Measurements from ENCODE around the gene SYTL5. TPM values are rescaled to one million over a fixed set of nuclear protein-coding genes. Genes with fewer than 3 reads are reported as not detected.
"Not testable (repeated sequence)": the region's sequence is repeated elsewhere in the genome, so short reads cannot be mapped to it uniquely, and the experiment has no call there.

SYTL5 gene
- total RNA-seq, 1 experiment from 2014 or later, result 0.47 TPM

DNA sequence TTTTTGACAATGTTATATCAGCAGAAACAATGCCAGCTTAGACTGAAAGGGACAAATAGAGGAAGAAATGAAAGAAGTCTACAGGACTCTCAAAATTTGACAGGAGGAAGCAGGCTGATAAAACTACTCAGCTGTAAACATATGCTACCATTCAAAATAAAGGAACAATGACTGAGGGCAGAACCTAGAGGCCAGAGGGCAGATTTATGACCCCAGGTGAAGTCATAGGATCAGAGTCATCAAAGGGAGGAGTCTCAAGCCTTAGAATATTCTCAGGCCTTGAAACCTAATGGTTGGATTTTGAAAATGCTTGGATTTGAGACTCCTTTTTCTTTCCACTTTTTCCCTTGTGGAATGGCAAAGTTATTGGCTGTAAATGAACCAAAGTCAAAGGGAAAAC lies 17.0 kb upstream of the SYTL5 start:
- BruUV-seq (replicated peaks), result no TSS peak
- Mint-ChIP-seq H3K27me3 (ENCODE audit: unreplicated experiment) (no peaks in the 10 kb centered on the region), H3K27ac (ENCODE audit: unreplicated experiment) (no peak overlapping the region), H3K4me3 (ENCODE audit: low read depth, unreplicated experiment) (no peak overlapping the region), H3K9me3 (ENCODE audit: low read depth, unreplicated experiment) (no peaks in the 10 kb centered on the region), H3K4me1 (ENCODE audit: low read depth, unreplicated experiment) (peaks cover 22% of the 10 kb centered on the region), H3K36me3 (ENCODE audit: insufficient read depth, unreplicated experiment) (no peaks in the 10 kb centered on the region)
- TF ChIP-seq, protein P1, sequence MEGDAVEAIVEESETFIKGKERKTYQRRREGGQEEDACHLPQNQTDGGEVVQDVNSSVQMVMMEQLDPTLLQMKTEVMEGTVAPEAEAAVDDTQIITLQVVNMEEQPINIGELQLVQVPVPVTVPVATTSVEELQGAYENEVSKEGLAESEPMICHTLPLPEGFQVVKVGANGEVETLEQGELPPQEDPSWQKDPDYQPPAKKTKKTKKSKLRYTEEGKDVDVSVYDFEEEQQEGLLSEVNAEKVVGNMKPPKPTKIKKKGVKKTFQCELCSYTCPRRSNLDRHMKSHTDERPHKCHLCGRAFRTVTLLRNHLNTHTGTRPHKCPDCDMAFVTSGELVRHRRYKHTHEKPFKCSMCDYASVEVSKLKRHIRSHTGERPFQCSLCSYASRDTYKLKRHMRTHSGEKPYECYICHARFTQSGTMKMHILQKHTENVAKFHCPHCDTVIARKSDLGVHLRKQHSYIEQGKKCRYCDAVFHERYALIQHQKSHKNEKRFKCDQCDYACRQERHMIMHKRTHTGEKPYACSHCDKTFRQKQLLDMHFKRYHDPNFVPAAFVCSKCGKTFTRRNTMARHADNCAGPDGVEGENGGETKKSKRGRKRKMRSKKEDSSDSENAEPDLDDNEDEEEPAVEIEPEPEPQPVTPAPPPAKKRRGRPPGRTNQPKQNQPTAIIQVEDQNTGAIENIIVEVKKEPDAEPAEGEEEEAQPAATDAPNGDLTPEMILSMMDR (IDR thresholded peaks at IDR 0.05; ENCODE audit: unreplicated experiment), result no peak
- intact Hi-C loops (cut with micrococcal nuclease; ENCODE audit: unreplicated experiment), result no loop called here
- CTCF ChIA-PET, result no interaction called here
- DNase-seq, result no peak

GRCh38 chrX:37991303-37991702 lies 15.1 kb upstream of the SYTL5 start:
- peaks cover 20% of the 10 kb centered on the region for H3K4me1 Mint-ChIP-seq (ENCODE audit: low read depth, unreplicated experiment)
- CTCF ChIA-PET; BruUV-seq (replicated peaks); H3K36me3 Mint-ChIP-seq (ENCODE audit: insufficient read depth, unreplicated experiment); H3K27me3 Mint-ChIP-seq (ENCODE audit: unreplicated experiment); DNase-seq; H3K4me3 Mint-ChIP-seq (ENCODE audit: low read depth, unreplicated experiment); H3K9me3 Mint-ChIP-seq (ENCODE audit: low read depth, unreplicated experiment); H3K27ac Mint-ChIP-seq (ENCODE audit: unreplicated experiment): not testable (repeated sequence)
- intact Hi-C loops (cut with micrococcal nuclease; ENCODE audit: unreplicated experiment), result loop anchor here (10.0 kb wide), 1 partner anchor 173 kb away; no protein-coding TSS in a partner anchor

GRCh38 chrX:37993176-37993575 lies 13.2 kb upstream of the SYTL5 start:
- Mint-ChIP-seq H3K9me3 (ENCODE audit: low read depth, unreplicated experiment) (no peaks in the 10 kb centered on the region), H3K4me3 (ENCODE audit: low read depth, unreplicated experiment) (no peak overlapping the region), H3K27ac (ENCODE audit: unreplicated experiment) (no peak overlapping the region), H3K4me1 (ENCODE audit: low read depth, unreplicated experiment) (peaks cover 10% of the 10 kb centered on the region), H3K27me3 (ENCODE audit: unreplicated experiment) (no peaks in the 10 kb centered on the region), H3K36me3 (ENCODE audit: insufficient read depth, unreplicated experiment) (no peaks in the 10 kb centered on the region)
- no TSS peak for BruUV-seq (replicated peaks)
- CTCF ChIA-PET, result interaction anchor here (1.9 kb wide), 1 partner anchor 15 kb away, joined by 7 read pairs; no protein-coding TSS in a partner anchor
- intact Hi-C loops (cut with micrococcal nuclease; ENCODE audit: unreplicated experiment), result loop anchor here (10.0 kb wide), 1 partner anchor 172 kb away; no protein-coding TSS in a partner anchor
- TF ChIP-seq, protein P1 (IDR thresholded peaks at IDR 0.05; ENCODE audit: unreplicated experiment), result no peak
- no peak for DNase-seq

DNA sequence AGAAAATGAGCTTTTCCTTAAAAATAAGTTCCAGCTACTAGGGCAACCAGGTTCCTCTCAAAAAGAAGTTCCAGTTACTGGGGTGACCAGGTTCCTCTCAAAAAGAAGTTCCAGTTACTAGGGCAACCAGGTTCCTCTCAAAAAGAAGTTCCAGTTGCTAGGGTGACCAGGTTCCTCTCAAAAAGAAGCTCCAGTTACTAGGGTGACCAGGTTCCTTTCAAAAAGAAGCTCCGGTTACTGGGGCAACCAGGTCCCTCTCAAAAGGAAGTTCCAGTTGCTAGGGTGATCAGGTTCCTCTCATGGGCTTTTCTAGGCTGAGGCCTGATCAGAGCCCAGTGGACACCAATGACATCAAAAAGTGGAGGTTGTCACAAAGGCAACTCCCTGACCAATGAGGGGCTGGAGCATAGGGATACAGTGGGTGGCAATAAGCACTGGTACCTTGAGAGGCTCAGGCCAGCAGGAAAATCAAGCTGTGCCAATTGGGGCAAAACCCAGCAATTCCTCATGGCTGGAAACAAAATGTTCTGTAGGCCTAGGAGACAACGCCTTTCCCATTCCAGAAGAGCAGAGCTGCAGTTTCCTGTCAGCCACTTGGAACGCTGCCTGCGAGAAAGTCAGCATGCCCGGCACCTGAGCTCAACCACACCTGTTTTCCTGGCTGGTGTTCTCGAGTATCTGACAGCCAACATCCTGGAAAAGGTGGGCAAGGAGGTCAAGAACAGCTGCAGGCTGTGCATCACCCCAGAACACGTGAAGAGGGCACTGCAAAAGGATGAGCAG lies 12.3 kb upstream of the SYTL5 start:
- H3K4me1 Mint-ChIP-seq (ENCODE audit: low read depth, unreplicated experiment), result peaks cover 17% of the 10 kb centered on the region
- no peaks in the 10 kb centered on the region for H3K27me3 Mint-ChIP-seq (ENCODE audit: unreplicated experiment)
- no peaks in the 10 kb centered on the region for H3K9me3 Mint-ChIP-seq (ENCODE audit: low read depth, unreplicated experiment)
- CTCF ChIA-PET, result interaction anchor here (0.6 to 1.9 kb wide), 2 partner anchors 14 to 33 kb away, joined by 3 to 7 read pairs; no protein-coding TSS in a partner anchor
- TF ChIP-seq, protein P1 (IDR thresholded peaks at IDR 0.05; ENCODE audit: unreplicated experiment), result no peak
- H3K27ac Mint-ChIP-seq (ENCODE audit: unreplicated experiment), result no peak overlapping the region
- intact Hi-C loops (cut with micrococcal nuclease; ENCODE audit: unreplicated experiment), result loop anchor here (10.0 kb wide), 1 partner anchor 171 kb away; no protein-coding TSS in a partner anchor
- DNase-seq, result peak; percentile 8
- H3K36me3 Mint-ChIP-seq (ENCODE audit: insufficient read depth, unreplicated experiment), result no peaks in the 10 kb centered on the region
- H3K4me3 Mint-ChIP-seq (ENCODE audit: low read depth, unreplicated experiment), result no peak overlapping the region
- BruUV-seq (replicated peaks), result no TSS peak

DNA sequence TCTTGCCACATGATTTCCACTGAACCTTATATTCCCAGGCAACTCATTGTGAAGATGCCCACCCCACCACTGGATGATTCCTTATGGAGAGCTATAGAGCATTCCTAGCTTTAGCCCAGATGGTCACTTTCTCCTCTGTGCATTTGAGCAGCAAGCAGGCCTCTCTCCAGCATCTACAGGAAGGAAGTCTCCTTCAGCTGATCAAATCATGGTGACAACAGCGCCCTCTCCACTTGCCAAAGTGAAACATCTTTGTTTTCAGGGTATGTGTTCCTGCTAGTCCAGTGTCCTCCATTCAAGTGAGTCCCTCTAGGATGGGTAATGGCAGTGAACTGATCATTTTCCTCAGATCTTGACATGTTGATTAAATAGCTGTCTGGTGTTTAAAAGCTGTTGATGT lies 10.9 kb upstream of the SYTL5 start:
- peaks cover 18% of the 10 kb centered on the region for H3K4me1 Mint-ChIP-seq (ENCODE audit: low read depth, unreplicated experiment)
- CTCF ChIA-PET, result no interaction called here
- no peak overlapping the region for H3K27ac Mint-ChIP-seq (ENCODE audit: unreplicated experiment)
- H3K36me3 Mint-ChIP-seq (ENCODE audit: insufficient read depth, unreplicated experiment), result no peaks in the 10 kb centered on the region
- no peaks in the 10 kb centered on the region for H3K9me3 Mint-ChIP-seq (ENCODE audit: low read depth, unreplicated experiment)
- TF ChIP-seq, protein P1 (IDR thresholded peaks at IDR 0.05; ENCODE audit: unreplicated experiment), result no peak
- DNase-seq, result no peak
- BruUV-seq (replicated peaks), result no TSS peak
- intact Hi-C loops (cut with micrococcal nuclease; ENCODE audit: unreplicated experiment), result loop anchor here (10.0 kb wide), 1 partner anchor 169 kb away; no protein-coding TSS in a partner anchor
- H3K4me3 Mint-ChIP-seq (ENCODE audit: low read depth, unreplicated experiment), result no peak overlapping the region
- H3K27me3 Mint-ChIP-seq (ENCODE audit: unreplicated experiment), result no peaks in the 10 kb centered on the region

Measured in Calu3 (cell line).